Hepatocyte (in vitro differentiated cells): Measurements from ENCODE around the gene RIMBP2. TPM values are rescaled to one million over a fixed set of nuclear protein-coding genes. Genes with fewer than 3 reads are reported as not detected.

ENCODE experiments used
- DNase-seq: peaks from one replicate; pipeline ENCODE4 v3.0.0-alpha.2; 2016; ENCODE audit warnings: low spot score
- H2AFZ ChIP-seq: fragments of 200-600 bp; sonication (generic); 2 replicates; pipeline ENCODE4 v1.6.0; 2016; ENCODE audit warnings: antibody characterized with exemption, mild to moderate bottlenecking
- H3K27ac ChIP-seq: fragments of 200-600 bp; sonication (generic); 2 replicates; pipeline ENCODE4 v1.5.1; 2016; ENCODE audit warnings: mild to moderate bottlenecking
- H3K27me3 ChIP-seq: fragments of 200-600 bp; sonication (generic); 2 replicates; pipeline ENCODE4 v1.6.1; 2016
- H3K36me3 ChIP-seq: fragments of 200-600 bp; sonication (generic); replicated peaks from 2 replicates; pipeline ENCODE4 v1.5.1; 2016; ENCODE audit warnings: low read depth; ENCODE audit not compliant: insufficient read depth
- H3K4me1 ChIP-seq: fragments of 200-600 bp; sonication (generic); 2 replicates; pipeline ENCODE4 v1.5.1; 2016; ENCODE audit warnings: mild to moderate bottlenecking, moderate library complexity; ENCODE audit not compliant: insufficient read depth
- H3K4me2 ChIP-seq: fragments of 200-600 bp; sonication (generic); 2 replicates; pipeline ENCODE4 v1.6.0; 2016
- H3K4me3 ChIP-seq: fragments of 200-600 bp; sonication (generic); 2 replicates; pipeline ENCODE4 v1.5.1; 2016; ENCODE audit warnings: mild to moderate bottlenecking
- H3K79me2 ChIP-seq: fragments of 200-600 bp; sonication (generic); 2 replicates; pipeline ENCODE4 v1.6.0; 2017; ENCODE audit warnings: mild to moderate bottlenecking
- H3K9me2 ChIP-seq: fragments of 200-600 bp; sonication (generic); replicated peaks from 2 replicates; pipeline ENCODE4 v1.6.0; 2017; ENCODE audit warnings: mild to moderate bottlenecking; ENCODE audit not compliant: insufficient read depth
- H3K9me3 ChIP-seq: fragments of 200-600 bp; sonication (generic); 2 replicates; pipeline ENCODE4 v1.5.1; 2016; ENCODE audit warnings: low read depth, mild to moderate bottlenecking
- H4K20me1 ChIP-seq: fragments of 200-600 bp; sonication (generic); 2 replicates; pipeline ENCODE4 v1.6.0; 2016; ENCODE audit warnings: mild to moderate bottlenecking; ENCODE audit not compliant: insufficient read depth, poor library complexity, severe bottlenecking
- CTCF ChIP-seq: fragments of 200-600 bp; sonication (generic); IDR thresholded peaks from 2 replicates; pipeline ENCODE4 v1.5.1; 2016; ENCODE audit warnings: antibody characterized with exemption, mild to moderate bottlenecking; ENCODE audit not compliant: poor library complexity
- EZH2 ChIP-seq: fragments of 200-600 bp; sonication (generic); IDR thresholded peaks from 2 replicates; pipeline ENCODE4 v1.6.1; 2016; ENCODE audit warnings: antibody characterized with exemption, mild to moderate bottlenecking, borderline replicate concordance
- EZH2phosphoT487 ChIP-seq: fragments of 200-600 bp; sonication (generic); IDR thresholded peaks from one replicate; pipeline ENCODE4 v1.6.1; 2018; ENCODE audit warnings: antibody characterized with exemption, mild to moderate bottlenecking, low read depth, moderate library complexity; ENCODE audit not compliant: unreplicated experiment, severe bottlenecking
- WGBS: methylation state at CpG from one replicate; pipeline ENCODE4 v1.1.6; 2016; ENCODE audit warnings: low lambda C conversion rate; ENCODE audit errors: missing lambda C conversion rate; 5-methylcytosine and 5-hydroxymethylcytosine counted together
- polyA plus RNA-seq: library from polyadenylated mRNA; unstranded; fragments of >200 nt; fragmentation: Nextera tagmentation; extraction: Ambion mirVana; gene quantifications from 2 replicates; pipeline ENCODE4 v1.2.1, GENCODE V29; 2016
- total RNA-seq: library from RNA; depleted of rRNA; stranded (reverse); fragments of >200 nt; gene quantifications from 2 replicates; pipeline ENCODE4 v1.2.3, GENCODE V29; 2014

RIMBP2 gene
- total and polyA plus RNA-seq, 2 experiments from 2014 or later, result 2.5 to 4.4 TPM

- Histone ChIP-seq H3K36me3 (no peaks in the 10 kb centered on the region), H4K20me1 (no peaks in the 10 kb centered on the region), H2AFZ (no peak overlapping the region), H3K4me3 (no peak overlapping the region), H3K9me2 (no peaks in the 10 kb centered on the region), H3K4me1 (no peaks in the 10 kb centered on the region), H3K27ac (no peak overlapping the region), H3K27me3 (no peaks in the 10 kb centered on the region), H3K79me2 (no peaks in the 10 kb centered on the region), H3K9me3 (no peaks in the 10 kb centered on the region), H3K4me2 (no peak overlapping the region)
- 90% methylated on average over 17 of the region's 26 CpGs for WGBS
- no peak for DNase-seq
- no peak for TF ChIP-seq EZH2phosphoT487
- no peak for TF ChIP-seq CTCF
- no peak for TF ChIP-seq EZH2
These were observed 232.4 kb downstream of the RIMBP2 start for GRCh38 chr12:130483616-130484180.

- Histone ChIP-seq H3K4me1 (no peaks in the 10 kb centered on the region), H3K9me2 (no peaks in the 10 kb centered on the region), H4K20me1 (no peaks in the 10 kb centered on the region), H3K79me2 (no peaks in the 10 kb centered on the region), H2AFZ (no peak overlapping the region), H3K9me3 (no peaks in the 10 kb centered on the region), H3K4me2 (no peak overlapping the region), H3K36me3 (no peaks in the 10 kb centered on the region), H3K27ac (no peak overlapping the region), H3K4me3 (no peak overlapping the region), H3K27me3 (no peaks in the 10 kb centered on the region)
- WGBS, result 53% methylated on average over 3 of the region's 3 CpGs
- no peak for DNase-seq
- no peak for TF ChIP-seq EZH2
- no peak for TF ChIP-seq CTCF
- TF ChIP-seq EZH2phosphoT487, result no peak
These were observed 233.7 kb downstream of the RIMBP2 start for GRCh38 chr12:130482448-130482847.

GRCh38 chr12:130481392-130481879, 234.7 kb downstream of the RIMBP2 start:
- Histone ChIP-seq H3K4me3 (no peak overlapping the region), H3K9me2 (no peaks in the 10 kb centered on the region), H3K27ac (no peak overlapping the region), H3K4me1 (no peaks in the 10 kb centered on the region), H3K27me3 (no peaks in the 10 kb centered on the region), H3K9me3 (no peaks in the 10 kb centered on the region), H3K79me2 (no peaks in the 10 kb centered on the region), H2AFZ (no peak overlapping the region), H3K4me2 (no peak overlapping the region), H4K20me1 (no peaks in the 10 kb centered on the region), H3K36me3 (no peaks in the 10 kb centered on the region)
- DNase-seq, result no peak
- no peak for TF ChIP-seq CTCF
- TF ChIP-seq EZH2, result no peak
- TF ChIP-seq EZH2phosphoT487, result no peak
- WGBS, result 82% methylated on average over 15 of the region's 17 CpGs
